ENCODE results near the gene NDOR1. TPM values are rescaled to one million over a fixed set of nuclear protein-coding genes. Genes with fewer than 3 reads are reported as not detected.

NDOR1 gene
- total and polyA plus RNA-seq, 2 donors (not counting 3 experiments of a cell fraction or from before 2014, with no cell fraction given): 13.5 to 26.7 TPM

DNA sequence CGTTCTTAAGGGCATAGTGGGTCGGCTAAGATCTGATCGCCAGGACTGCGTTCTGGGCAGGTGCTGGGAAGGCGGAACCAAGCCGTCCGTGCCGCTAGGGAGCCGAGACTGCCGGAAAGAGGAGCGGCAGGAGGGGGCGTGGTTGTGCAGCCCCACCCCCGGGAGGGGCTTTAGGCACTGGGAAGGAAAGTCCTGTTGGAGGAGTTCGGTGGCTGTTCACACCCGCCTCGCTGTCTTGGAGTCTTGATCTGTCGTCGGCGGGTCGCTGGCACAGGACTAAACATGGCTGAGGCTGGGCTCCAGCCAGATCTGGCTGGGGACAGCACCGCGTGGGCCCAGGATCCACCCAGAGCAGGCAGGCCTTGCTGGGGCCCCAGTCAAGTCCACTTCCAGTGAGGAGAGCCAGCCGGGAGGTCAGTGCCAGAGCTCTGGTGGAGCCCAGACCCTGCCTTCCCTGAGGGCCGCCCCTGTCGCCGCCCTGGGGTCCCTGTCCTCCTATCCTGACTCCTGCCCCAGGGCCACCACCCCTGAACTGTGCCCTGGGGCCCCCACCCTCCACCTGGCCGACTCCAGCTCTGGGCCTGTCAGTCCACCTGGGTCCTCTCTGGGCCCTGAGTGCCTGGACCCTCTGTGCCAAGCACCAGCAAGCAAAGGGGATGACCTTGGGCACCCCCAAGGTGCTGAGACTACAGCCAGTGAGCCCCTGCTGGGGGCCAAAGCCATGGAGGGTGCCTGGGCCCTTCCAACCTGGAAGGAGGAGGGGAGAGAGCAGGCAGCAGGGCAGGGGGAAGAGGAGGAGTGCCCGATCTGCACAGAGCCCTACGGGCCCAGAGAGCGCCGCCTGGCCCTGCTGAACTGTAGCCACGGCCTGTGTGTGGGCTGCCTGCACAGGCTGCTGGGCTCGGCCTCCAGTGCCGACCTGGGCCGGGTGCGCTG is 12.0 kb downstream of the NDOR1 start:
- no TSS peak for BruUV-seq (replicated peaks)
- TF ChIP-seq POLR2A (IDR thresholded peaks at IDR 0.05; ENCODE audit: low read depth, low read length): no peak
- no peak for TF ChIP-seq MAX (IDR thresholded peaks at IDR 0.05; ENCODE audit: insufficient read depth, insufficient read length)
- TF ChIP-seq EZH2 (IDR thresholded peaks at IDR 0.05; ENCODE audit: borderline replicate concordance, low read depth, low read length, severe bottlenecking): no peak
- TF ChIP-seq FOS (IDR thresholded peaks at IDR 0.05; ENCODE audit: borderline replicate concordance, insufficient read depth, low read length): no peak
- no peak for TF ChIP-seq MYC (IDR thresholded peaks at IDR 0.05; ENCODE audit: low read depth, low read length)
- TF ChIP-seq, protein P1, sequence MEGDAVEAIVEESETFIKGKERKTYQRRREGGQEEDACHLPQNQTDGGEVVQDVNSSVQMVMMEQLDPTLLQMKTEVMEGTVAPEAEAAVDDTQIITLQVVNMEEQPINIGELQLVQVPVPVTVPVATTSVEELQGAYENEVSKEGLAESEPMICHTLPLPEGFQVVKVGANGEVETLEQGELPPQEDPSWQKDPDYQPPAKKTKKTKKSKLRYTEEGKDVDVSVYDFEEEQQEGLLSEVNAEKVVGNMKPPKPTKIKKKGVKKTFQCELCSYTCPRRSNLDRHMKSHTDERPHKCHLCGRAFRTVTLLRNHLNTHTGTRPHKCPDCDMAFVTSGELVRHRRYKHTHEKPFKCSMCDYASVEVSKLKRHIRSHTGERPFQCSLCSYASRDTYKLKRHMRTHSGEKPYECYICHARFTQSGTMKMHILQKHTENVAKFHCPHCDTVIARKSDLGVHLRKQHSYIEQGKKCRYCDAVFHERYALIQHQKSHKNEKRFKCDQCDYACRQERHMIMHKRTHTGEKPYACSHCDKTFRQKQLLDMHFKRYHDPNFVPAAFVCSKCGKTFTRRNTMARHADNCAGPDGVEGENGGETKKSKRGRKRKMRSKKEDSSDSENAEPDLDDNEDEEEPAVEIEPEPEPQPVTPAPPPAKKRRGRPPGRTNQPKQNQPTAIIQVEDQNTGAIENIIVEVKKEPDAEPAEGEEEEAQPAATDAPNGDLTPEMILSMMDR (IDR thresholded peaks at IDR 0.05; ENCODE audit: extremely low read depth in 1 of 2, insufficient read depth in 1 of 2, low read depth in 1 of 2, low read length in 2 of 2): no peak
- no peak for TF ChIP-seq POLR2AphosphoS5 (IDR thresholded peaks at IDR 0.05; ENCODE audit: insufficient read depth, low read depth, low read length)
- TF ChIP-seq GATA2 (IDR thresholded peaks at IDR 0.05; ENCODE audit: insufficient read depth, insufficient read length, low read depth, low read length): no peak
- TF ChIP-seq JUN (IDR thresholded peaks at IDR 0.05; ENCODE audit: borderline replicate concordance, insufficient read depth, insufficient read length, low read depth): no peak
- Histone ChIP-seq H3K4me3 (replicated peaks in 1 of 3; ENCODE audit: insufficient read depth in 1 of 3, low read depth in 1 of 3, low read length in 3 of 3) (no peak overlapping the region), H3K79me2 (ENCODE audit: control insufficient read depth, insufficient read depth, low read length) (no peaks in the 10 kb centered on the region), H3K4me2 (ENCODE audit: insufficient read depth, low read length) (no peak overlapping the region), H4K20me1 (replicated peaks; ENCODE audit: control insufficient read depth, extremely low read depth, insufficient read depth, low read length) (no peaks in the 10 kb centered on the region), H3K4me1 (ENCODE audit: control insufficient read depth, extremely low read depth, insufficient read depth, low read length) (peaks cover 7% of the 10 kb centered on the region), H3K36me3 (ENCODE audit: control insufficient read depth in 2 of 2, extremely low read depth in 1 of 2, insufficient read depth in 2 of 2, low read length in 2 of 2) (peaks cover 0 to 4% of the 10 kb centered on the region in 2 experiments), H3K27me3 (ENCODE audit: control insufficient read depth in 2 of 2, insufficient read depth in 2 of 2, low read length in 2 of 2) (no peaks in the 10 kb centered on the region), H3K9me1 (replicated peaks; ENCODE audit: control insufficient read depth, extremely low read depth, insufficient read depth, low read length) (no peaks in the 10 kb centered on the region), H2AFZ (ENCODE audit: low read depth, low read length) (no peak overlapping the region), H3K9ac (replicated peaks; ENCODE audit: extremely low read depth, insufficient read depth, low read length) (no peak overlapping the region), H3K27ac (ENCODE audit: insufficient read depth, low read depth, low read length) (no peak overlapping the region), H3K9me3 (replicated peaks; ENCODE audit: control insufficient read depth, insufficient read depth, low read length) (no peaks in the 10 kb centered on the region)
- ChIA-PET POLR2A (interaction anchor here (0.6 kb wide), 1 partner anchor 171 kb away, joined by 8 read pairs; no protein-coding TSS in a partner anchor), CTCF (interaction anchor here (0.7 to 2.1 kb wide), 4 partner anchors 11 to 41 kb away, joined by 3 to 8 read pairs (median 4); partner anchors contain the start of genes ANAPC2 and SSNA1)
- dilution Hi-C loops (cut with MboI; ENCODE audit: extremely low pct_ligation_motif_present, low sequenced_read_pairs): no loop called here
- DNase-seq (ENCODE audit: low read depth, low spot score): no peak
- intact Hi-C loops (cut with micrococcal nuclease): no loop called here
- FAIRE-seq: no peak

Measured in endothelial cell of umbilical vein (primary cell).